ENCODE results near the gene GABRB3.
A peak's percentile ranks its signal among the peaks of the same experiment; 100 is the strongest.

The GABRB3 gene

GRCh38 chr15:26712335-26712734 is 60.5 kb downstream of the GABRB3 start:
- no peak overlapping the region for H2BK120ac ChIP-seq (ENCODE audit: low read depth, low read length)
- peaks cover 0 to 11% of the 10 kb centered on the region in 2 donors for H3K4me1 ChIP-seq (ENCODE audit: control insufficient read depth in 2 of 2, insufficient read depth in 1 of 2, low read depth in 1 of 2, low read length in 2 of 2)
- no peak overlapping the region for H2BK12ac ChIP-seq (ENCODE audit: low read length)
- no peak overlapping the region for H3K4me3 ChIP-seq (ENCODE audit: low read length in 2 of 2)
- WGBS, 2 donors (ENCODE audit: extremely low coverage in 2 of 2, insufficient read length in 2 of 2, insufficient replicate concordance in 1 of 2), result no CpG with 5 or more reads among the region's 5 CpGs
- no peak overlapping the region for H3K4me2 ChIP-seq (ENCODE audit: insufficient read depth, low read length, poor library complexity, severe bottlenecking)
- no peak overlapping the region for H2BK15ac ChIP-seq (ENCODE audit: low read length)
- DNase-seq (ENCODE audit: low spot score), result no peak
- no peak overlapping the region for H3K27ac ChIP-seq (replicated peaks; ENCODE audit: low read length)
- no peak overlapping the region for H2AFZ ChIP-seq (ENCODE audit: low read length)
- H3K23ac ChIP-seq (ENCODE audit: low read depth, low read length, poor library complexity), result no peak overlapping the region
- peak overlapping the region; percentile 55 for H3K18ac ChIP-seq (ENCODE audit: low read length)
- no peak overlapping the region for H4K8ac ChIP-seq (ENCODE audit: low read depth, low read length)
- no peaks in the 10 kb centered on the region for H3K9me3 ChIP-seq (replicated peaks in 1 of 2; ENCODE audit: control insufficient read depth in 2 of 2, insufficient read depth in 1 of 2, low read depth in 1 of 2, low read length in 2 of 2)
- H4K91ac ChIP-seq (ENCODE audit: low read depth, low read length, poor library complexity), result no peak overlapping the region
- H3K79me1 ChIP-seq (ENCODE audit: low read depth, low read length), result no peaks in the 10 kb centered on the region
- no peak overlapping the region for H3K9ac ChIP-seq (ENCODE audit: low read depth, low read length, poor library complexity)
- H2BK5ac ChIP-seq (ENCODE audit: low read length), result peak overlapping the region; percentile 2
- no peaks in the 10 kb centered on the region for H3K36me3 ChIP-seq (replicated peaks in 1 of 2; ENCODE audit: control insufficient read depth in 2 of 2, insufficient read depth in 2 of 2, low read length in 2 of 2)
- peak overlapping the region; percentile 10 for H2AK5ac ChIP-seq (ENCODE audit: low read depth, low read length)
- H3K4ac ChIP-seq (ENCODE audit: low read length), result no peak overlapping the region
- H3K14ac ChIP-seq (ENCODE audit: low read length), result no peak overlapping the region
- H3K27me3 ChIP-seq (ENCODE audit: control insufficient read depth in 3 of 3, insufficient read depth in 3 of 3, low read depth in 1 of 3, low read length in 3 of 3), result no peaks in the 10 kb centered on the region

- no peaks in the 10 kb centered on the region for H3K9me3 ChIP-seq (replicated peaks in 1 of 2; ENCODE audit: control insufficient read depth in 2 of 2, insufficient read depth in 1 of 2, low read depth in 1 of 2, low read length in 2 of 2)
- no peaks in the 10 kb centered on the region for H3K36me3 ChIP-seq (replicated peaks in 1 of 2; ENCODE audit: control insufficient read depth in 2 of 2, insufficient read depth in 2 of 2, low read length in 2 of 2)
- no peak overlapping the region for H3K27ac ChIP-seq (replicated peaks; ENCODE audit: low read length)
- no CpG with 5 or more reads among the region's 10 CpGs for WGBS, 2 donors (ENCODE audit: extremely low coverage in 2 of 2, insufficient read length in 2 of 2, insufficient replicate concordance in 1 of 2)
- H3K9ac ChIP-seq (ENCODE audit: low read depth, low read length, poor library complexity), result no peak overlapping the region
- H2BK12ac ChIP-seq (ENCODE audit: low read length), result no peak overlapping the region
- no peak overlapping the region for H2BK5ac ChIP-seq (ENCODE audit: low read length)
- H2BK15ac ChIP-seq (ENCODE audit: low read length), result no peak overlapping the region
- H3K23ac ChIP-seq (ENCODE audit: low read depth, low read length, poor library complexity), result no peak overlapping the region
- no peak for DNase-seq (ENCODE audit: low spot score)
- no peak overlapping the region for H3K18ac ChIP-seq (ENCODE audit: low read length)
- H4K91ac ChIP-seq (ENCODE audit: low read depth, low read length, poor library complexity), result no peak overlapping the region
- H3K4me3 ChIP-seq (ENCODE audit: low read length in 2 of 2), result no peak overlapping the region
- H3K79me1 ChIP-seq (ENCODE audit: low read depth, low read length), result no peaks in the 10 kb centered on the region
- no peak overlapping the region for H3K14ac ChIP-seq (ENCODE audit: low read length)
- no peak overlapping the region for H2BK120ac ChIP-seq (ENCODE audit: low read depth, low read length)
- no peak overlapping the region for H2AK5ac ChIP-seq (ENCODE audit: low read depth, low read length)
- peaks cover 0 to 11% of the 10 kb centered on the region in 2 donors for H3K4me1 ChIP-seq (ENCODE audit: control insufficient read depth in 2 of 2, insufficient read depth in 1 of 2, low read depth in 1 of 2, low read length in 2 of 2)
- no peak overlapping the region for H3K4ac ChIP-seq (ENCODE audit: low read length)
- H3K27me3 ChIP-seq (ENCODE audit: control insufficient read depth in 3 of 3, insufficient read depth in 3 of 3, low read depth in 1 of 3, low read length in 3 of 3), result no peaks in the 10 kb centered on the region
- no peak overlapping the region for H2AFZ ChIP-seq (ENCODE audit: low read length)
- H3K4me2 ChIP-seq (ENCODE audit: insufficient read depth, low read length, poor library complexity, severe bottlenecking), result no peak overlapping the region
- H4K8ac ChIP-seq (ENCODE audit: low read depth, low read length), result no peak overlapping the region
Measured at GRCh38 chr15:26711445-26711844, 61.4 kb downstream of the GABRB3 start.

DNA sequence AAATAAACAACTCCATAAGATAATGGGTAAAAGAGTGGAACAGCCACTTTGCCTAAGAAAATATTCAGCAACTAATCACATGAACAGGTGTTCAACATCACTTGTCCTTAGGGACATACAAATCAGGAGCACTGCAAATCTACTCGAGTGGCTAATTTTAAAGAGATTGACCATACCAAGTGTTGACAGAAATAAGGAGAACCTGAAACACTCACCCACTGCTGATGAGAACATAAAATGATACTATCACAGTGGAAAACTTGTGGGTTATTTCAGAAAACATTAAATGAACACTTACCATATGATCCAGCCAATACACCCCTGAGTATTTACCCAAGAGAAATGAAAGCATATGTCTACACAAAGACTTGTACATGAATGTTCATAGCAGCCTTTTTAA is 70.5 kb downstream of the GABRB3 start:
- H3K9me3 ChIP-seq (replicated peaks in 1 of 2; ENCODE audit: control insufficient read depth in 2 of 2, insufficient read depth in 1 of 2, low read depth in 1 of 2, low read length in 2 of 2), result no peaks in the 10 kb centered on the region
- H3K36me3 ChIP-seq (replicated peaks in 1 of 2; ENCODE audit: control insufficient read depth in 2 of 2, insufficient read depth in 2 of 2, low read length in 2 of 2), result no peaks in the 10 kb centered on the region
- no peak overlapping the region for H3K23ac ChIP-seq (ENCODE audit: low read depth, low read length, poor library complexity)
- H3K9ac ChIP-seq (ENCODE audit: low read depth, low read length, poor library complexity), result no peak overlapping the region
- H3K4ac ChIP-seq (ENCODE audit: low read length), result no peak overlapping the region
- H3K4me1 ChIP-seq (ENCODE audit: control insufficient read depth in 2 of 2, insufficient read depth in 1 of 2, low read depth in 1 of 2, low read length in 2 of 2), result peaks cover 0 to 4% of the 10 kb centered on the region in 2 donors
- H4K8ac ChIP-seq (ENCODE audit: low read depth, low read length), result no peak overlapping the region
- WGBS, 2 donors (ENCODE audit: extremely low coverage in 2 of 2, insufficient read length in 2 of 2, insufficient replicate concordance in 1 of 2), result no CpG with 5 or more reads among the region's 1 CpG
- H4K91ac ChIP-seq (ENCODE audit: low read depth, low read length, poor library complexity), result no peak overlapping the region
- H2BK5ac ChIP-seq (ENCODE audit: low read length), result no peak overlapping the region
- no peak overlapping the region for H2AK5ac ChIP-seq (ENCODE audit: low read depth, low read length)
- no peak overlapping the region for H3K4me2 ChIP-seq (ENCODE audit: insufficient read depth, low read length, poor library complexity, severe bottlenecking)
- no peak overlapping the region for H2BK120ac ChIP-seq (ENCODE audit: low read depth, low read length)
- no peak overlapping the region for H3K27ac ChIP-seq (replicated peaks; ENCODE audit: low read length)
- H2AFZ ChIP-seq (ENCODE audit: low read length), result no peak overlapping the region
- no peak overlapping the region for H2BK15ac ChIP-seq (ENCODE audit: low read length)
- no peak overlapping the region for H3K18ac ChIP-seq (ENCODE audit: low read length)
- DNase-seq (ENCODE audit: low spot score), result no peak
- H3K79me1 ChIP-seq (ENCODE audit: low read depth, low read length), result no peaks in the 10 kb centered on the region
- no peak overlapping the region for H3K4me3 ChIP-seq (ENCODE audit: low read length in 2 of 2)
- no peak overlapping the region for H2BK12ac ChIP-seq (ENCODE audit: low read length)
- H3K27me3 ChIP-seq (ENCODE audit: control insufficient read depth in 3 of 3, insufficient read depth in 3 of 3, low read depth in 1 of 3, low read length in 3 of 3), result no peaks in the 10 kb centered on the region
- no peak overlapping the region for H3K14ac ChIP-seq (ENCODE audit: low read length)

DNA sequence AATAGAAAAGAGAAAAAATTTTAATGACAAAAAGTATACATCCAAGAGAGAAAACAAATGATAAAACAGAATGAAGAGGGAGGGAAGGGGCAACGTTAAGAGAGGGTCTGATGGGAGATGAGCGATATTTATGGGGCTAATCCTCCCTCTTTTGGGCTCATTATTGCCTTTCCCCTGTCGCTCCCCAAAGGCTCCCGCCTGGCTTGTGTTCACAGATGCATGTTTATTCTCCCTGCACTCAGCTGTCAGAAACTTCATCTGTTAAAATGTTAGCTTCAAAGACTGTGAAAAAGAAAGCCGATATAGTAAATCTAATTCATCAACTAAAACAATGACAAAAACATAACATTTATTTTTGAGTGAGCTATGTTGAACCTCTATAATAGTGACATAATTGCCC is 74.3 kb downstream of the GABRB3 start:
- H2AFZ ChIP-seq (ENCODE audit: low read length), result no peak overlapping the region
- H3K79me1 ChIP-seq (ENCODE audit: low read depth, low read length), result no peaks in the 10 kb centered on the region
- no peak overlapping the region for H2BK15ac ChIP-seq (ENCODE audit: low read length)
- no peak for DNase-seq (ENCODE audit: low spot score)
- WGBS, 2 donors (ENCODE audit: extremely low coverage in 2 of 2, insufficient read length in 2 of 2, insufficient replicate concordance in 1 of 2), result no CpG with 5 or more reads among the region's 5 CpGs
- H3K9ac ChIP-seq (ENCODE audit: low read depth, low read length, poor library complexity), result no peak overlapping the region
- no peak overlapping the region for H3K4me2 ChIP-seq (ENCODE audit: insufficient read depth, low read length, poor library complexity, severe bottlenecking)
- H3K27ac ChIP-seq (replicated peaks; ENCODE audit: low read length), result no peak overlapping the region
- no peak overlapping the region for H2BK12ac ChIP-seq (ENCODE audit: low read length)
- no peaks in the 10 kb centered on the region for H3K27me3 ChIP-seq (ENCODE audit: control insufficient read depth in 3 of 3, insufficient read depth in 3 of 3, low read depth in 1 of 3, low read length in 3 of 3)
- H3K36me3 ChIP-seq (replicated peaks in 1 of 2; ENCODE audit: control insufficient read depth in 2 of 2, insufficient read depth in 2 of 2, low read length in 2 of 2), result no peaks in the 10 kb centered on the region
- H2BK5ac ChIP-seq (ENCODE audit: low read length), result no peak overlapping the region
- H3K9me3 ChIP-seq (replicated peaks in 1 of 2; ENCODE audit: control insufficient read depth in 2 of 2, insufficient read depth in 1 of 2, low read depth in 1 of 2, low read length in 2 of 2), result peaks cover 0 to 2% of the 10 kb centered on the region in 2 donors
- H2BK120ac ChIP-seq (ENCODE audit: low read depth, low read length), result no peak overlapping the region
- no peak overlapping the region for H3K4ac ChIP-seq (ENCODE audit: low read length)
- no peak overlapping the region for H3K4me3 ChIP-seq (ENCODE audit: low read length in 2 of 2)
- no peak overlapping the region for H2AK5ac ChIP-seq (ENCODE audit: low read depth, low read length)
- peaks cover 0 to 6% of the 10 kb centered on the region in 2 donors for H3K4me1 ChIP-seq (ENCODE audit: control insufficient read depth in 2 of 2, insufficient read depth in 1 of 2, low read depth in 1 of 2, low read length in 2 of 2)
- H4K91ac ChIP-seq (ENCODE audit: low read depth, low read length, poor library complexity), result no peak overlapping the region
- H3K18ac ChIP-seq (ENCODE audit: low read length), result no peak overlapping the region
- H3K14ac ChIP-seq (ENCODE audit: low read length), result no peak overlapping the region
- H4K8ac ChIP-seq (ENCODE audit: low read depth, low read length), result no peak overlapping the region
- no peak overlapping the region for H3K23ac ChIP-seq (ENCODE audit: low read depth, low read length, poor library complexity)

Measured in neuronal stem cell (in vitro differentiated cells).